ENCODE data around the gene ACAA2. TPM values are rescaled to one million over a fixed set of nuclear protein-coding genes. Genes with fewer than 3 reads are reported as not detected.

ACAA2 gene, protein sequence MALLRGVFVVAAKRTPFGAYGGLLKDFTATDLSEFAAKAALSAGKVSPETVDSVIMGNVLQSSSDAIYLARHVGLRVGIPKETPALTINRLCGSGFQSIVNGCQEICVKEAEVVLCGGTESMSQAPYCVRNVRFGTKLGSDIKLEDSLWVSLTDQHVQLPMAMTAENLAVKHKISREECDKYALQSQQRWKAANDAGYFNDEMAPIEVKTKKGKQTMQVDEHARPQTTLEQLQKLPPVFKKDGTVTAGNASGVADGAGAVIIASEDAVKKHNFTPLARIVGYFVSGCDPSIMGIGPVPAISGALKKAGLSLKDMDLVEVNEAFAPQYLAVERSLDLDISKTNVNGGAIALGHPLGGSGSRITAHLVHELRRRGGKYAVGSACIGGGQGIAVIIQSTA
- total RNA-seq (ENCODE audit: low replicate concordance), result 19.4 and 41.5 TPM in 2 replicates

DNA sequence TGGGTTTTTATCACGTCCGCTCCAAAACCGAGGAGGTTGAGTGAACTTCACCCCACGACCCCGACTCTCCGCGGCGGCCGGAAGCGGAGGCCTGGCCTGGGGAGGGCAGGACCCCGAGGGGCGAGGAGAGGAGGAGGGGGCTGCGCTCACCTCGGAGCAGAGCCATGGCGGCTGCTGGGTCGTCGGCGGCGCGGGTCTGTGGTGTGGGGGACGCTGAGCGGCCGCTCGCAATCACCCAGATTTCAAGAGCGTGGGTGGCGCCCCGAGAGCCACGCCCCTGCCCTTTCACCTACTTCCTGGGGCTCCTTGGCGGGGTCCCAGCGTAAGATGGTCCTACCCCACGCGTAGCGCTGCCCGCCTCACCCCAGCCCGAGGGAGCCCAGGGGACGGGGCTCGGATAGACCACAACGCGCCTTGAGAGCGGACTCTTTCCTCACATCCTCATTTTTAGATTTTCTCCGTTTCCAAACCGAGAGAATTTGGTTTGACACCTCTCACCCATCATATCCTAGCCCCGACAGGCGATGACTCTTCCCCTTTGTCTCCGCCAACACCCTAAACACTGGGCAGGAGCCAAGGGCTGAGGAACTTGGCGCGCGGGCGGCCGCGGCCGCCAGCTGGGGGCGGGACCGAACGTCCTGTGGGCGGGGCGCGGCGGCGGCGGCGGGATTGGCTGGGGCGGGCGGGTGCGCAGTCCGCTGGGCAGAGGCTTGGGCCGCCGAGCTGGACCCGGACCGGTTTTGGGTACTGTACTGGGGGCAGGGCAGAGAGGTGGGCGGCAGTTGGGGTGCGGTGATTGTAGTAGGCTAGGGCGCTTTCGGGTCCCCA is at the start of gene ACAA2:
Gene ACAA2 (minus strand): TSS at position 215 of the 828 bp plus-strand sequence. CDS start 49 bp downstream, at position 166.

Measured in smooth muscle cell of the coronary artery (primary cell).